Measurements from ENCODE around the gene TCF19.
"Not testable (repeated sequence)": the region's sequence is repeated elsewhere in the genome, so short reads cannot be mapped to it uniquely, and the experiment has no call there.

Gene TCF19

GRCh38 chr6:31175971-31176370 is 17.6 kb downstream of the TCF19 start:
- ChIA-PET CTCF (interaction anchor here (0.8 kb wide), 1 partner anchor 39 kb away, joined by 3 read pairs; no protein-coding TSS in a partner anchor), POLR2A (ENCODE audit: low non-redundant PET) (no interaction called here)
- no peak for DNase-seq (ENCODE audit: low spot score)
- peak overlapping the region; percentile 62 for H3K27ac ChIP-seq
- TF ChIP-seq CTCF (conservative IDR thresholded peaks at IDR 0.05; ENCODE audit: low read depth), result no peak

- H3K27ac ChIP-seq, result peak overlapping the region; percentile 36; the same call in 1 of the 2 replicates
- TF ChIP-seq CTCF (conservative IDR thresholded peaks at IDR 0.05; ENCODE audit: low read depth), result no peak
- POLR2A ChIA-PET (ENCODE audit: low non-redundant PET), result no interaction called here
- no peak for DNase-seq (ENCODE audit: low spot score)
- CTCF ChIA-PET, result interaction anchor here (1.3 kb wide), 1 partner anchor 188 kb away, joined by 3 read pairs; no protein-coding TSS in a partner anchor
Observed at GRCh38 chr6:31178143-31179041, 20.0 kb downstream of the TCF19 start.

- POLR2A ChIA-PET (ENCODE audit: low non-redundant PET), result no interaction called here
- TF ChIP-seq CTCF (conservative IDR thresholded peaks at IDR 0.05; ENCODE audit: low read depth), result no peak
- CTCF ChIA-PET, result interaction anchor here (1.3 kb wide), 1 partner anchor 188 kb away, joined by 3 read pairs; no protein-coding TSS in a partner anchor
- DNase-seq (ENCODE audit: low spot score), result no peak
- peak overlapping the region; percentile 36; the same call in 1 of the 2 replicates for H3K27ac ChIP-seq
Observed at GRCh38 chr6:31179042-31179386, 20.6 kb downstream of the TCF19 start.

- no peak for DNase-seq (ENCODE audit: low spot score)
- ChIA-PET POLR2A (ENCODE audit: low non-redundant PET) (no interaction called here), CTCF (no interaction called here)
- TF ChIP-seq CTCF (conservative IDR thresholded peaks at IDR 0.05; ENCODE audit: low read depth), result no peak
- no peak overlapping the region for H3K27ac ChIP-seq
Observed at GRCh38 chr6:31179896-31180295, 21.5 kb downstream of the TCF19 start.

- ChIA-PET CTCF (no interaction called here), POLR2A (ENCODE audit: low non-redundant PET) (no interaction called here)
- TF ChIP-seq CTCF (conservative IDR thresholded peaks at IDR 0.05; ENCODE audit: low read depth), result no peak
- no peak overlapping the region for H3K27ac ChIP-seq
- no peak for DNase-seq (ENCODE audit: low spot score)
Observed at GRCh38 chr6:31180500-31180899, 22.1 kb downstream of the TCF19 start.

GRCh38 chr6:31183287-31183686 is 24.9 kb downstream of the TCF19 start:
- POLR2A ChIA-PET (ENCODE audit: low non-redundant PET); DNase-seq (ENCODE audit: low spot score); H3K27ac ChIP-seq: not testable (repeated sequence)
- CTCF ChIA-PET, result interaction anchor here (0.7 to 0.9 kb wide), 2 partner anchors 104 to 213 kb away, joined by 3 read pairs; no protein-coding TSS in a partner anchor

GRCh38 chr6:31183859-31184258 is 25.5 kb downstream of the TCF19 start:
- POLR2A ChIA-PET (ENCODE audit: low non-redundant PET), result not testable (repeated sequence)

GRCh38 chr6:31185695-31186051 is 27.3 kb downstream of the TCF19 start:
- POLR2A ChIA-PET (ENCODE audit: low non-redundant PET); DNase-seq (ENCODE audit: low spot score); CTCF ChIA-PET: not testable (repeated sequence)
- H3K27ac ChIP-seq, result peak overlapping the region; percentile 100

More at GRCh38 chr6:31183859-31184258, 25.5 kb downstream of the TCF19 start:
- CTCF ChIA-PET, result interaction anchor here (0.9 kb wide), 1 partner anchor 104 kb away, joined by 3 read pairs; no protein-coding TSS in a partner anchor
- DNase-seq (ENCODE audit: low spot score), result not testable (repeated sequence)
- 0 out of 2 replicates have a peak overlapping the region, but pooled peaks have one; percentile 36 for H3K27ac ChIP-seq

All from RWPE1 (cell line).